GM12878 (cell line): ENCODE data around the gene BBS9. TPM values are rescaled to one million over a fixed set of nuclear protein-coding genes. Genes with fewer than 3 reads are reported as not detected.

Experiments
- ATAC-seq: fragments of 200-7000 bp; cut with Tn5 transposase; 3 replicates; pipeline ENCODE4 v1.9.1; 2020; ENCODE audit warnings: mild to moderate bottlenecking, moderate library complexity
- BruUV-seq: library from RNA; stranded (reverse); fragments of 400-500 nt; replicated peaks from 2 replicates; lab custom pipeline; 2021; lab: Mats Ljungman, UMichigan
- CTCF ChIA-PET: fragments of 300-600 bp; sonication (Branson Sonifier 250); formaldehyde crosslinking; extraction: SDS; loops from one replicate; lab custom pipeline; 2021; ENCODE audit warnings: inconsistent platforms; lab: Yijun Ruan, JAX
- POLR2A ChIA-PET: fragments of 350-600 bp; formaldehyde crosslinking; extraction: SDS; loops from one replicate; lab custom pipeline; 2021; ENCODE audit warnings: inconsistent platforms; lab: Charles Lee
- RAD21 ChIA-PET: fragments of 300-600 bp; sonication (Branson Sonifier 250); formaldehyde crosslinking; loops from one replicate; lab custom pipeline; 2023; ENCODE audit warnings: antibody characterized with exemption; ENCODE audit not compliant: unreplicated experiment; lab: Charles Lee
- SMC1A ChIA-PET: fragments of 300-600 bp; sonication (Branson Sonifier 250); formaldehyde crosslinking; loops from one replicate; lab custom pipeline; 2023; ENCODE audit not compliant: unreplicated experiment, uncharacterized antibody; lab: Charles Lee
- DNase-seq: peaks from one replicate; pipeline ENCODE4 v3.0.0-alpha.2; 2011; ENCODE audit warnings: low read depth, low spot score
- FAIRE-seq: peaks from 3 replicates; lab custom pipeline; 2011; peaks lifted over from hg19 to GRCh38; lab: Jason Lieb, UNC
- H2AFZ ChIP-seq: 2 replicates; pipeline ENCODE4 v1.6.0; 2011; ENCODE audit warnings: low read depth, low read length, control low read depth; ENCODE audit not compliant: control insufficient read depth
- H3K27ac ChIP-seq: 2 replicates; pipeline ENCODE4 v1.5.1; 2011; ENCODE audit warnings: control low read depth; ENCODE audit not compliant: control insufficient read depth, insufficient read depth
- H3K27me3 ChIP-seq, 2 experiments: replicated peaks in 1 of 2; 2 replicates each; pipeline versions ENCODE4 v1.6.0 to v1.6.1; 2011; ENCODE audit warnings: low read length in 1 of 2; ENCODE audit not compliant: control insufficient read depth in 2 of 2, insufficient read depth in 2 of 2
- H3K36me3 ChIP-seq, 2 experiments: 2 replicates each; pipeline ENCODE4 v1.5.1; 2011; ENCODE audit warnings: low read length in 1 of 2; ENCODE audit not compliant: control insufficient read depth in 2 of 2, insufficient read depth in 2 of 2
- H3K4me1 ChIP-seq: 2 replicates; pipeline ENCODE4 v1.6.1; 2011; ENCODE audit warnings: mild to moderate bottlenecking, low read length, moderate library complexity, mixed read lengths; ENCODE audit not compliant: control insufficient read depth, insufficient read depth
- H3K4me2 ChIP-seq: 2 replicates; pipeline ENCODE4 v1.6.0; 2011; ENCODE audit warnings: control low read depth; ENCODE audit not compliant: control insufficient read depth, insufficient read depth
- H3K4me3 ChIP-seq: fragments of 200-600 bp; sonication (generic); 2 replicates; pipeline ENCODE4 v1.5.1; 2016
- H3K79me2 ChIP-seq: 2 replicates; pipeline ENCODE4 v1.6.0; 2011; ENCODE audit warnings: low read length; ENCODE audit not compliant: control insufficient read depth, insufficient read depth
- H3K9ac ChIP-seq: 2 replicates; pipeline ENCODE4 v1.8.0; 2011; ENCODE audit warnings: low read length, control low read depth, mixed read lengths; ENCODE audit not compliant: control insufficient read depth, insufficient read depth
- H3K9me3 ChIP-seq: replicated peaks from 3 replicates; pipeline ENCODE4 v1.5.1; 2011; ENCODE audit warnings: mild to moderate bottlenecking, low read length; ENCODE audit not compliant: control insufficient read depth, insufficient read depth
- H4K20me1 ChIP-seq: 2 replicates; pipeline ENCODE4 v1.6.0; 2011; ENCODE audit not compliant: control insufficient read depth, insufficient read depth
- ATF2 ChIP-seq: IDR thresholded peaks from 2 replicates; pipeline ENCODE4 v1.6.1; 2012; ENCODE audit warnings: low read length, inconsistent platforms
- CBX5 ChIP-seq: sonication (generic); IDR thresholded peaks from 2 replicates; pipeline ENCODE4 v1.6.1; 2016; ENCODE audit warnings: low read depth, moderate library complexity, mild to moderate bottlenecking, inconsistent platforms
- EZH2 ChIP-seq: IDR thresholded peaks from 2 replicates; pipeline ENCODE4 v1.6.1; 2012; ENCODE audit warnings: low read depth, mild to moderate bottlenecking, control low read depth, inconsistent platforms, low read length, borderline replicate concordance; ENCODE audit not compliant: control insufficient read depth
- MEF2B ChIP-seq: fragments of 450-650 bp; IDR thresholded peaks from 2 replicates; pipeline ENCODE4 v1.6.1; 2018; ENCODE audit warnings: mild to moderate bottlenecking, moderate library complexity; ENCODE audit not compliant: partially characterized antibody, poor library complexity, severe bottlenecking
- NR2C1 ChIP-seq: fragments of 450-650 bp; IDR thresholded peaks from 2 replicates; pipeline ENCODE4 v1.6.1; 2017; ENCODE audit warnings: antibody characterized with exemption, mild to moderate bottlenecking, moderate library complexity
- NR2F1 ChIP-seq: fragments of 450-650 bp; conservative IDR thresholded peaks from 2 replicates; pipeline ENCODE4 v1.6.1; 2017; ENCODE audit warnings: mild to moderate bottlenecking
- PRDM15 ChIP-seq: fragments of 450-650 bp; formaldehyde crosslinking; IDR thresholded peaks from 2 replicates; pipeline ENCODE4 v1.4.0; 2020; ENCODE audit warnings: mild to moderate bottlenecking, moderate library complexity
- RELA ChIP-seq: fragments of 450-650 bp; IDR thresholded peaks from 2 replicates; pipeline ENCODE4 v1.8.0; 2014; ENCODE audit warnings: borderline replicate concordance; ENCODE audit not compliant: partially characterized antibody
- WGBS: methylation state at CpG from one replicate; pipeline ENCODE4 v1.1.6; 2016; ENCODE audit warnings: low lambda C conversion rate; ENCODE audit not compliant: insufficient replicate concordance, insufficient coverage; ENCODE audit errors: missing lambda C conversion rate; 5-methylcytosine and 5-hydroxymethylcytosine counted together
- in situ Hi-C: fragments of 300-500 bp; cut with MboI; formaldehyde crosslinking; loops from 9 replicates; pipeline ENCODE4 v1.14.3; 2018; ENCODE audit warnings: mixed read lengths
- intact Hi-C: fragments of 100-400 bp; cut with micrococcal nuclease; formaldehyde crosslinking; loops from one replicate; pipeline ENCODE4 v1.14.2; 2022; ENCODE audit not compliant: unreplicated experiment
- polyA plus RNA-seq, 11 experiments: library from polyadenylated mRNA; depleted of rRNA in 4 of 11; unstranded in 6 of 11; stranded (reverse) in 5 of 11; fragments of >200 nt; fragmentation: Nextera tagmentation in 4 of 11; fragmentation: Illumina TruSeq in 1 of 11; extraction: Ambion mirVana in 4 of 11; extraction: Trizol in 1 of 11; gene quantifications; 1 replicate in 1 of 11; 2 replicates in 10 of 11; pipeline versions ENCODE4 v1.2.1 to v1.2.3, GENCODE V29; 2011 to 2016; ENCODE audit warnings: inconsistent platforms in 2 of 11, missing spikeins in 2 of 11, low read depth in 1 of 11
- total RNA-seq, 4 experiments: library from RNA; depleted of rRNA in 3 of 4; stranded (reverse); fragments of >200 nt in 3 of 4; fragmentation: Illumina TruSeq in 1 of 4; extraction: Trizol in 1 of 4; gene quantifications; 2 replicates each; pipeline versions ENCODE4 v1.2.1 to v1.2.3, GENCODE V29; 2013 to 2021

BBS9 gene
- total and polyA plus RNA-seq, 10 of the 15 experiments (the other 5 are each of a cell fraction or from before 2014, with no cell fraction given), result 1.2 to 5.6 (median 2.3) TPM

GRCh38 chr7:33612442-33612841 lies 483.1 kb downstream of the BBS9 start (continued):
- TF ChIP-seq PRDM15, result no peak
- no peak for TF ChIP-seq MEF2B
- TF ChIP-seq RELA, result no peak
- TF ChIP-seq CBX5, result no peak
- no peak for TF ChIP-seq ATF2

GRCh38 chr7:33614357-33615117 lies 485.2 kb downstream of the BBS9 start:
- no peak overlapping the region for H3K4me2 ChIP-seq
- H2AFZ ChIP-seq, result no peak overlapping the region
- DNase-seq (no peak), FAIRE-seq (no peak), ATAC-seq (no peak)
- no peaks in the 10 kb centered on the region for H3K9me3 ChIP-seq
- in situ Hi-C loops, result no loop called here
- CTCF ChIA-PET, result interaction anchor here (0.7 kb wide), 1 partner anchor 14 kb away, joined by 3 read pairs; no protein-coding TSS in a partner anchor
- TF ChIP-seq NR2C1 (peak; percentile 44; the same call in 1 of the 2 replicates), EZH2 (no peak), NR2F1 (peak; percentile 78)
- BruUV-seq, result no TSS peak
- no peak overlapping the region for H3K27ac ChIP-seq
- no peaks in the 10 kb centered on the region for H3K4me1 ChIP-seq
- 41% methylated on average over 6 of the region's 6 CpGs for WGBS
- no peaks in the 10 kb centered on the region for H3K79me2 ChIP-seq
- H3K36me3 ChIP-seq, result no peaks in the 10 kb centered on the region
- SMC1A ChIA-PET, result interaction anchor here (0.9 kb wide), 1 partner anchor 8 kb away, joined by 3 read pairs; no protein-coding TSS in a partner anchor
- H3K4me3 ChIP-seq, result no peak overlapping the region
- no peaks in the 10 kb centered on the region for H4K20me1 ChIP-seq
- H3K9ac ChIP-seq, result no peak overlapping the region
- POLR2A ChIA-PET, result no interaction called here
- RAD21 ChIA-PET, result no interaction called here
- intact Hi-C loops, result no loop called here
- H3K27me3 ChIP-seq, result no peaks in the 10 kb centered on the region
